Measurements from ENCODE around the gene BMP10.

Gene BMP10

DNA sequence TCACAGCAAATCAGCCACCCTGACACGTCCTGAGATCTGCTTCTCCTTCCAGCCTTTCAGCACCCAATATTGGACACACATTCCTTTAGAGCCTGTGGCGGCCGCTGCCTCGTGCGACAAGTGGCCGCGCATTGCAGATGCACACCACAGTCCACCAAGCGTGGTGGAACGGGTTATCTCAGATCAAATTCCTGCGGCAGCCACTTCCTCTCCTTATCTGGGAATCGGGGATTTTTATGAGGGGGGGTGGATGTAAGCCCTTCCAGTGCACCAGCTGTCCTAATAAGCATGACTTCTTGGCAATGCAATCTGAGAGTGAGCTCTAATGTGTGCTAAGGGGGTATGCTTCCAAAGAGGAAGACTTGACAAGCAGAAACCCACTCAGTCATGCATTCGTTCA, 18.3 kb upstream of the BMP10 start:
- TF ChIP-seq, protein P1, sequence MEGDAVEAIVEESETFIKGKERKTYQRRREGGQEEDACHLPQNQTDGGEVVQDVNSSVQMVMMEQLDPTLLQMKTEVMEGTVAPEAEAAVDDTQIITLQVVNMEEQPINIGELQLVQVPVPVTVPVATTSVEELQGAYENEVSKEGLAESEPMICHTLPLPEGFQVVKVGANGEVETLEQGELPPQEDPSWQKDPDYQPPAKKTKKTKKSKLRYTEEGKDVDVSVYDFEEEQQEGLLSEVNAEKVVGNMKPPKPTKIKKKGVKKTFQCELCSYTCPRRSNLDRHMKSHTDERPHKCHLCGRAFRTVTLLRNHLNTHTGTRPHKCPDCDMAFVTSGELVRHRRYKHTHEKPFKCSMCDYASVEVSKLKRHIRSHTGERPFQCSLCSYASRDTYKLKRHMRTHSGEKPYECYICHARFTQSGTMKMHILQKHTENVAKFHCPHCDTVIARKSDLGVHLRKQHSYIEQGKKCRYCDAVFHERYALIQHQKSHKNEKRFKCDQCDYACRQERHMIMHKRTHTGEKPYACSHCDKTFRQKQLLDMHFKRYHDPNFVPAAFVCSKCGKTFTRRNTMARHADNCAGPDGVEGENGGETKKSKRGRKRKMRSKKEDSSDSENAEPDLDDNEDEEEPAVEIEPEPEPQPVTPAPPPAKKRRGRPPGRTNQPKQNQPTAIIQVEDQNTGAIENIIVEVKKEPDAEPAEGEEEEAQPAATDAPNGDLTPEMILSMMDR (conservative IDR thresholded peaks at IDR 0.05; ENCODE audit: low read depth, low read length), result no peak
- DNase-seq (ENCODE audit: low read depth), result no peak
- H3K4me3 ChIP-seq (ENCODE audit: low read length), result no peak overlapping the region

DNA sequence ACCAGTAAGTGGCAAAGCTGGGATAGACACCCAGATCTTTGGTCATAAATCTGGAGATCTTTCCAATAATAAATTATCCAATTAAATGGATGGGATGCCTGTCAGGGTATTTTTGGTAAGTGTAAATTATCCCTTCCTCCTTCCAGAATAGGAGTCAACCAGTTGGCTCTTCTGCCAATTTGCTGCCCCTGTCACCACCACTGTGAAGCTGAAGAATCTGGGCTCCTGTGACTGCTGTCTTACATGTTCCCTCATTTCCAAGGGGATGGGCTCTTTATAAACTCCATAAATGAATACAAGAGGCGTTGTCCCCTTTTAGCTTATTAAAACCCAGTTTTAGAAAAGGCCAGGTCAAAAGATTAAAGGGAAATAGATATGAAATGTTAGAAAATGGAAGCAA, 17.8 kb upstream of the BMP10 start:
- TF ChIP-seq, protein P1 (conservative IDR thresholded peaks at IDR 0.05; ENCODE audit: low read depth, low read length), result no peak
- no peak for DNase-seq (ENCODE audit: low read depth)
- no peak overlapping the region for H3K4me3 ChIP-seq (ENCODE audit: low read length)

DNA sequence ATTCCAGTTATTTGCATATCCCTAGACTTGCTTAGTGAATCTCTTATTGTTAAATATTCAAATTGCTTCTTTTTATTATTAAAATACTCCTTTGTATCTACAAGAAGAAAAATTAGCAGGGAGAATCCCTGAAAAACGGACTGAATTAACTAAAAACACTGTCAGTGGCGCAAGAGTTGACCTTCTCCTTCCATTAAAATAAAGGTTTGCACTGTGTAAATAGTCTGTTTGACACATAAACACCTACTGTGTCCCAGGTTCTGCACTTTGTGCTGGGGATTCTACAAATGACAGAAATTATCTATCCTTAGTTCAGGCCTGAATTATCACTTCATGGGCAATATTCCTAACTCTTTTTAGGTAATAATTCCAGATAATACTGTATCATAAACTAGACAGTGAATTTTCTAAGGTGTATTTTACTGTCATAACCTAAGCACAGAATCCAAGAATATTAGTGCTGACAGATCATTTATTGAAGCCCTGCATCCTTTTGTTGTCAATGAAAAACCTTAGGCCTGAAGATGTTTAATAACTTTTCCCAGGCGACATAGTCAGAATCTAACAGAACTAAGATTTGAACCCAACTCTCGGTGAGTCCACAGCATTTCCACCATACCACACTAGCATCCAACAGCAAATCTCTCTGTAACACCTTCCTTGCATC, 17.0 kb upstream of the BMP10 start:
- H3K4me3 ChIP-seq (ENCODE audit: low read length), result no peak overlapping the region
- TF ChIP-seq, protein P1 (conservative IDR thresholded peaks at IDR 0.05; ENCODE audit: low read depth, low read length), result no peak
- DNase-seq (ENCODE audit: low read depth), result no peak

DNA sequence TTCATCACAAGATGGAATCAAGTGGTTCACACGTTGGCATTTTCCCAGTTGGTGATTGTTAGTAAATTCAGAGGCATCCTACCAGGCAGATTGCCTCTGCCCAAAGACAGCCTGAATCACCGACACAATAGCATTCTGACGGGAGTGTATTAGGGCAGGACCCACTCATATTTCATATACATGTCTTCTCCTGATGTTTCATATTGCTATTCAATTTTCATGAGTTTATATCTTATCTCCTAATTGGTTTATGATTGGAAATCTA, 14.5 kb upstream of the BMP10 start:
- TF ChIP-seq, protein P1 (conservative IDR thresholded peaks at IDR 0.05; ENCODE audit: low read depth, low read length), result no peak
- DNase-seq (ENCODE audit: low read depth), result no peak
- no peak overlapping the region for H3K4me3 ChIP-seq (ENCODE audit: low read length)

DNA sequence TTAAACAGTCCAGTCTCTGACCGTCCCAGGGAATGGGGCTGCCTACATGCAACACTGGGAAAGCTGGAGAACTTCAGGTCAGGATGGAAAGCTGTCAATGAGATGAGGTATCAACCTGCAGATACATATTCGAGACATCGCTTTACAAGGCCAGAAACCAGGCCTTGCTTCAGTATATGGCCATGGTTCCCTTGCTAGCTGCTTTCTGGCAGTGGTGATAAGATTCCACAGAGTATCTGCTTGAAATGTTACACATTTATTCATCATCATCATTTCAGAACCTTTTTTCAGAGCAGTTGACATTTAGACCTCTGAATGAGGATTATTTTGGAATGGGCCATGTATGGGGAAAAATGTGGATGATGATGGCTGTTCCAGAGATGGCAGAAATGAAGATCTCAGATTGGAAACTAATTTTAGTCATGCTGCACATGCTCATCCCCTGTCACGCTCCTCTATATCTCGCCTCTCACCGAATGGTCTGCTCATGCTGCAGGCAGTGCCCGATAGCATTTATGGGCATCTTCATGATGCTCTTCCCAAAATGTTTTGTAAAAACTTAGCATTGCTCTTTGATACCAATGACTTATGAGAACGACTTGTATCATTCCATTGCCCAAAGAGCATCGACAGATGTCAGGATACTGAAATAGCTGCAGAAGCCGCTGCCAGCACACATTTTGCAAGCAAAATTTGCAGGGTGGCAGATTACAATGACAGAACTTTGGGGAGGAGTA, 14.0 kb upstream of the BMP10 start:
- no peak overlapping the region for H3K4me3 ChIP-seq (ENCODE audit: low read length)
- TF ChIP-seq, protein P1 (conservative IDR thresholded peaks at IDR 0.05; ENCODE audit: low read depth, low read length), result no peak
- DNase-seq (ENCODE audit: low read depth), result no peak

DNA sequence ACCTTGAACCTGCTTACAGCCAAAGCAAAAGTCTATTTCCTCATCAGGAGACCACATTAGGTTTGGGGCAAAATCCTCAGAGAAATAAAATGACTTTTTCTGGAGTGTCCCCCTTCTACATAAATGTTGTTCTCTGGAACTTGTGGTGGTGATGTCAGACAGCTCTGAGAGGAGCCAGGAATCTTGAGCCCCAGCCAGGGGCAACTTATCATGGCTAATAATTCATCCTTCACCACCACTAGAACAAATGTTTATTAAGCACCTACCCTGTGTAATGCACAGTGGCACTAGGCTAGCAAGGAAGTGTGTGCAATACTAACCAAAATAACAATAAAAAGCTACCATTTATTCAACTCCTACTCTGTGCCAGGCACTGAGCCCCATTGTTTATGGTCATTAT, 9.0 kb upstream of the BMP10 start:
- H3K4me3 ChIP-seq (ENCODE audit: low read length), result no peak overlapping the region
- DNase-seq (ENCODE audit: low read depth), result no peak
- TF ChIP-seq, protein P1 (conservative IDR thresholded peaks at IDR 0.05; ENCODE audit: low read depth, low read length), result no peak

DNA sequence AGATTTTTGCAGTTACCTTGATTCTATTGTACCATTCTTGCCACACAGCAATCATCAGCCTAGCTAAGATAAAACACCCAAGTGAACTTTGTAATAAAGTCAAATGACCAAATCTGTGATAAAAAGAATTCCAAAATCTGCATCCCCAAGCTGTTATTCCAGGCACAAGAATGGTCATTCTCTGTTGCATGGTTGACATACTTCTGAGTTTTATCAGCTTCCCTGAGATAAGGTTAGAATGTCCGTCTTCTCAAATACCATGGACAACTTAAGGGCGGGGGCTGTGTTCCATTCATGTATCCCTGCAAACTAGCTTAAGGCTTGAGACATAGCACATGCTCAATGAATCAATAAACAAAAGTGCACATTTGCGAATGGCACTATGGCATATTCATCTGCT, 8.1 kb upstream of the BMP10 start:
- DNase-seq (ENCODE audit: low read depth), result no peak
- TF ChIP-seq, protein P1 (conservative IDR thresholded peaks at IDR 0.05; ENCODE audit: low read depth, low read length), result no peak
- H3K4me3 ChIP-seq (ENCODE audit: low read length), result no peak overlapping the region

Measured in retinal pigment epithelial cell (primary cell).